ENCODE results near the gene TTLL12.

DNA sequence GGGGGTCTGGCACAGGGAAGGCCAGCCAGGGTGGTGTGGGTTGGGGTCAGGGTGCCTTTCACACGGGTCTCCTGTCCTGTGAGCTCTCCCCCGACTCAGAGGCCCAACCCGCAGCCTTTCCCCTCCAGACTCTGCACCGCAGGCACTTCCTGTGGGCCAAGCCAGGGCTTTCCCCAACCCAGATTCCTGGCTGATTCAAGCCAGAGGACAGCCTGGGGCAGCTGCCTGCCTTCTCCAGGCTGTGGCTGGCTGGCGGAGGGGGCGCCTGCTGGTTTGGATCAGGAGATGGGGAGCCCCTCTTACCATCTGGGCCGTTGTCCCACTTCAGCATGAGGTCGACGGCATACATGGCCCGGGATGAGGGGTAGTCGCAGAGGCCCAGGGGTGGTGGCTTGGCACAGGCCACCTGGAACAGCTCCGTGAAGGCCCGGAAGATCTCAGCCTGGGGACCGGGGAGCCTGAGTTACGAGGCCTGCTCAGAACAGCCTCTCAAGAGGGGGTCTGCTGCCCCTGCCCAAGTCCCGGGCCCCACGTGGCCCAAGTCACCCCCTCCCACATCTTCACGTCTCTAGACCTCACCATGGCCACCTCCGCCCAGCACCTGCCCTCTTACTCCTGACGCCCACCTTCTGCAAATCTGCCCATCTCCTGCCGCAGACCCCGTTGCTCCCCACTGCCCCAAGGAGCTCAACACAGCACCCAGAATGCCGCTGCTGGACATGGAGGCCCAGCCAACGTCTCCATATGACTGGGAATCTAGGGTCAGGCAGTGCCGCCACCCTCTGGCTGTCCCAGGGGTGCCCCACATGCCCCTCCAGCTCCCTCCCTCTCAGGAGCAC lies 18.2 kb downstream of the TTLL12 start:
- TF ChIP-seq, protein P1, sequence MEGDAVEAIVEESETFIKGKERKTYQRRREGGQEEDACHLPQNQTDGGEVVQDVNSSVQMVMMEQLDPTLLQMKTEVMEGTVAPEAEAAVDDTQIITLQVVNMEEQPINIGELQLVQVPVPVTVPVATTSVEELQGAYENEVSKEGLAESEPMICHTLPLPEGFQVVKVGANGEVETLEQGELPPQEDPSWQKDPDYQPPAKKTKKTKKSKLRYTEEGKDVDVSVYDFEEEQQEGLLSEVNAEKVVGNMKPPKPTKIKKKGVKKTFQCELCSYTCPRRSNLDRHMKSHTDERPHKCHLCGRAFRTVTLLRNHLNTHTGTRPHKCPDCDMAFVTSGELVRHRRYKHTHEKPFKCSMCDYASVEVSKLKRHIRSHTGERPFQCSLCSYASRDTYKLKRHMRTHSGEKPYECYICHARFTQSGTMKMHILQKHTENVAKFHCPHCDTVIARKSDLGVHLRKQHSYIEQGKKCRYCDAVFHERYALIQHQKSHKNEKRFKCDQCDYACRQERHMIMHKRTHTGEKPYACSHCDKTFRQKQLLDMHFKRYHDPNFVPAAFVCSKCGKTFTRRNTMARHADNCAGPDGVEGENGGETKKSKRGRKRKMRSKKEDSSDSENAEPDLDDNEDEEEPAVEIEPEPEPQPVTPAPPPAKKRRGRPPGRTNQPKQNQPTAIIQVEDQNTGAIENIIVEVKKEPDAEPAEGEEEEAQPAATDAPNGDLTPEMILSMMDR (conservative IDR thresholded peaks at IDR 0.05), result no peak
- no peak for TF ChIP-seq EZH2 (IDR thresholded peaks at IDR 0.05; ENCODE audit: low read depth)
